ENCODE results near the gene ZIM2. TPM values are rescaled to one million over a fixed set of nuclear protein-coding genes. Genes with fewer than 3 reads are reported as not detected.

ZIM2 gene
- total RNA-seq, 2 experiments from 2014 or later: not detected

DNA sequence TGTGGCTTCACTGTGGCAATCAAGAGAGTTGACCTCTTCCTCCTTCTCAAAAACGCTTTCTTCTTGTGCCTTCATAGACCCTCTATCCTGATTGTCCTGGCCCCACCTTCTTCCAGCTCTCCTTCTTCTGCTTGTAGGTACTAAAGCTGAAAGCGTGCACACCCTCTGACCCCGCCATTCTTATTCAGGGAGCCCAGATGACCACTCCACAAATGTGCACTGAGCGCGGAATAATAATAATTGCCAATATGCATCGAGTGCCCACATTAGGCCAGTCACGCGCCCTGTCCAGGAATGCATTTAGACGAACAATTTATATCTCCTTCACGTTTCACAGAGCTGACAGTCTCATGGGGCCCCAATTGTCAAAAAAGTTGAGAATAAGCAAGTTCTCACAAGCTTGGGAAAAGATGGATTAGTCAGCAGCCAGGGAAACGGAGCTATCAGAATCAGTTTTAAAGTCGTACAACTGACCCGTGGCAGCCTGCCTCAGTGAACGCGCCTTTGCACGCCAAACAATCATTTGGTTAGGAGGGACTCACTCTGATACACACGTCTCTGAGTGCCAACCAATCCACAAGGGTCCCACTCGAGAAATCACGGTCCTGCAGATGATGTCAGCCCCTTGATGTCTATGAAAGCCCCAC, 36.7 kb upstream of the ZIM2 start:
- Mint-ChIP-seq H3K27me3 (no peaks in the 10 kb centered on the region), H3K4me1 (ENCODE audit: low read depth) (no peaks in the 10 kb centered on the region), H3K36me3 (ENCODE audit: low read depth) (peaks cover 2% of the 10 kb centered on the region), H3K9me3 (peaks cover 41% of the 10 kb centered on the region), H3K4me3 (no peak overlapping the region), H3K27ac (no peak overlapping the region)
- TF ChIP-seq, protein P1, sequence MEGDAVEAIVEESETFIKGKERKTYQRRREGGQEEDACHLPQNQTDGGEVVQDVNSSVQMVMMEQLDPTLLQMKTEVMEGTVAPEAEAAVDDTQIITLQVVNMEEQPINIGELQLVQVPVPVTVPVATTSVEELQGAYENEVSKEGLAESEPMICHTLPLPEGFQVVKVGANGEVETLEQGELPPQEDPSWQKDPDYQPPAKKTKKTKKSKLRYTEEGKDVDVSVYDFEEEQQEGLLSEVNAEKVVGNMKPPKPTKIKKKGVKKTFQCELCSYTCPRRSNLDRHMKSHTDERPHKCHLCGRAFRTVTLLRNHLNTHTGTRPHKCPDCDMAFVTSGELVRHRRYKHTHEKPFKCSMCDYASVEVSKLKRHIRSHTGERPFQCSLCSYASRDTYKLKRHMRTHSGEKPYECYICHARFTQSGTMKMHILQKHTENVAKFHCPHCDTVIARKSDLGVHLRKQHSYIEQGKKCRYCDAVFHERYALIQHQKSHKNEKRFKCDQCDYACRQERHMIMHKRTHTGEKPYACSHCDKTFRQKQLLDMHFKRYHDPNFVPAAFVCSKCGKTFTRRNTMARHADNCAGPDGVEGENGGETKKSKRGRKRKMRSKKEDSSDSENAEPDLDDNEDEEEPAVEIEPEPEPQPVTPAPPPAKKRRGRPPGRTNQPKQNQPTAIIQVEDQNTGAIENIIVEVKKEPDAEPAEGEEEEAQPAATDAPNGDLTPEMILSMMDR (IDR thresholded peaks at IDR 0.05): no peak
- POLR2A ChIA-PET: no interaction called here
- CTCF ChIA-PET: no interaction called here
- intact Hi-C loops (cut with micrococcal nuclease): no loop called here
- no peak for ATAC-seq
- DNase-seq: no peak

DNA sequence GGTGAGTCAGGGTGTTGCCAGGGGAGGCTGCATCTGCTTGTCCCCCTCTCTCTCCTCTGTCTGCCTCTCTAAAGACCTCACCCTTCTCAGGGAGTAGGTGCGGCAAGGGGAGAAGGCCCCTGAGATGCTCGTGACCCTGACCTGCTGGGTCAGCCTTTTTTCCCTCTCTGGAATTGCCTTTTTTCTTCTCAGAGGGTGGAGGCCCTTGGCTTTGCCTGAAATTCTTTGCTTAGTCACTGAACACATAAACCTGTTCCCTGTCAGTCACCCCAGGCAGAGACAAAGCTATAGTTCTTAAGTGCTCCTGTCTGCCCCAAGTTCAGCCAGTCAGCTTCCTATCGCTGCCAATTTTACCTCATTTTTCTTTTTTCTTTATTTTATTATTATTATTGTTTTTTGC, 35.2 kb upstream of the ZIM2 start:
- ChIA-PET POLR2A (interaction anchor here (0.7 kb wide), 1 partner anchor 37 kb away, joined by 4 read pairs; no protein-coding TSS in a partner anchor), CTCF (no interaction called here)
- Mint-ChIP-seq H3K4me1 (ENCODE audit: low read depth) (no peaks in the 10 kb centered on the region), H3K27ac (no peak overlapping the region), H3K27me3 (no peaks in the 10 kb centered on the region), H3K4me3 (no peak overlapping the region), H3K36me3 (ENCODE audit: low read depth) (peaks cover 2% of the 10 kb centered on the region), H3K9me3 (peaks cover 40% of the 10 kb centered on the region)
- TF ChIP-seq, protein P1 (IDR thresholded peaks at IDR 0.05): no peak
- intact Hi-C loops (cut with micrococcal nuclease): no loop called here
- no peak for DNase-seq
- ATAC-seq: no peak

DNA sequence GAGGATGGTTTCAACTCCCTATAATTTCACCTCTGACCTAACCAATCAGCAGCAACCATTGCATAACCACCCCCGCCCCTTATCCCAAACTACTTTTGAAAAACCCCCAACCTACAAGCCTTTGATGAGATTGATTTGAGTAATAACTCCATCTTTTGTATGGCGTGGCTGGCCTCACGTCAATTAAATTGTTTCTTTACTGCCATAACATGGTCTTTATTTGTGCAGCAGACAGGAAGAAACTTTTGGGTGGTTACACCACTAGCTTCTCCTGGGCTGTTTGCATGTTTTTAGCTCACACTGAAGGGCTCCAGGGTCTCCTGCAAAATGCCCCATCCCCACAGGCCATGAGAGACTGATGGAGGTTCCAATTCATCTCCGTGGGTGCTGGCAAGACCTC, 34.0 kb upstream of the ZIM2 start:
- Mint-ChIP-seq H3K4me3 (no peak overlapping the region), H3K27me3 (no peaks in the 10 kb centered on the region), H3K9me3 (peaks cover 42% of the 10 kb centered on the region), H3K27ac (no peak overlapping the region), H3K36me3 (ENCODE audit: low read depth) (peaks cover 7% of the 10 kb centered on the region), H3K4me1 (ENCODE audit: low read depth) (no peaks in the 10 kb centered on the region)
- intact Hi-C loops (cut with micrococcal nuclease): no loop called here
- ATAC-seq (no peak), DNase-seq (no peak)
- TF ChIP-seq, protein P1 (IDR thresholded peaks at IDR 0.05): no peak
- CTCF ChIA-PET: no interaction called here
- POLR2A ChIA-PET: no interaction called here

DNA sequence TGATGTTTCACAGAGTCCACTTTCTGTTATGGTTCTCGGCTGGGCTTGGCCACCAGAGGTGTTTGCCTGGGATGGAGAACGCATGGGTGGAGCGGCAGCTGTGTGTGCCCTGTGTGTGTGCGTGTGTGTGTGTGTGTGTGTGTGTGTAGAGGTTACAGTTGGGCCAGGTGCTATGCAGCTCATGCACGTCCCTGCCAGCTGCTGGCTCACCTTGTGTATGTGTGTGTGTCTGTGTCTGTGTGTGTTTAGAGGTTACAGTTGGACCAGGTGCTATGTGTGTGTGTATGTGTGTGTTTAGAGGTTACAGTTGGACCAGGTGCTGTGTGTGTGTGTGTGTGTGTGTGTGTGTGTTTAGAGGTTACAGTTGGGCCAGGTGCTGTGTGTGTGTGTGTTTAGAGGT, 33.0 kb upstream of the ZIM2 start:
- ATAC-seq (no peak), DNase-seq (no peak)
- intact Hi-C loops (cut with micrococcal nuclease): no loop called here
- H3K4me1 Mint-ChIP-seq (ENCODE audit: low read depth): no peaks in the 10 kb centered on the region
- TF ChIP-seq, protein P1 (IDR thresholded peaks at IDR 0.05): no peak
- no peak overlapping the region for H3K27ac Mint-ChIP-seq
- peaks cover 7% of the 10 kb centered on the region for H3K36me3 Mint-ChIP-seq (ENCODE audit: low read depth)
- ChIA-PET POLR2A (no interaction called here), CTCF (interaction anchor here (0.6 kb wide), 1 partner anchor 415 kb away, joined by 3 read pairs; no protein-coding TSS in a partner anchor)
- H3K27me3 Mint-ChIP-seq: no peaks in the 10 kb centered on the region
- no peak overlapping the region for H3K4me3 Mint-ChIP-seq
- H3K9me3 Mint-ChIP-seq: peaks cover 38% of the 10 kb centered on the region

DNA sequence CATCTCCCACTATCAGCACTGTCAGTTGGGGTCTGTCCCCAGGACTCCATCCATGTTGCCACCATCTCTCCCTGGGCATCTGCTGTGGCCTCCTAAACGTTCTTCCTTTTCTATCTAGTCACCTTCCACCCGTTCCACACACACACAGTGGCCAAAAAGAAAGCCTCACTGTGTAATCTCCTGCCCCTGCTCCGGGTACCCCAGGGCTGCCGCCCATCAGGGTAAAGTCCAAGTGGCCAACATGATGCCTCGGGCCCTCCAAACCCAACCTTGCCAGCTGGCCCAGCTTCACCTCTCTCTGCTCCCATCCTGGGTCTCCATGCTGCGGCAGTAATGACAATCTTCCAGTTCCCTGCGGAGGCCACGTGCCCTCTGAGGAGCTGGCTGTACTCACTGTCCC, 29.4 kb upstream of the ZIM2 start:
- CTCF ChIA-PET: no interaction called here
- DNase-seq: no peak
- H3K9me3 Mint-ChIP-seq: peaks cover 45% of the 10 kb centered on the region
- no peaks in the 10 kb centered on the region for H3K4me1 Mint-ChIP-seq (ENCODE audit: low read depth)
- H3K27ac Mint-ChIP-seq: no peak overlapping the region
- ATAC-seq: no peak
- H3K36me3 Mint-ChIP-seq (ENCODE audit: low read depth): peaks cover 5% of the 10 kb centered on the region
- no peaks in the 10 kb centered on the region for H3K27me3 Mint-ChIP-seq
- H3K4me3 Mint-ChIP-seq: no peak overlapping the region
- POLR2A ChIA-PET: no interaction called here
- intact Hi-C loops (cut with micrococcal nuclease): no loop called here
- TF ChIP-seq, protein P1 (IDR thresholded peaks at IDR 0.05): no peak
